Measurements from ENCODE around the gene C9orf153.
"Not testable (repeated sequence)": the region's sequence is repeated elsewhere in the genome, so short reads cannot be mapped to it uniquely, and the experiment has no call there.

The C9orf153 gene

GRCh38 chr9:86259557-86259956 is at the start of gene C9orf153:
Gene C9orf153, minus strand, starts transcription at chr9:86259657. Its CDS starts 30,054 bp downstream, at chr9:86229603.
- no peak for DNase-seq (ENCODE audit: extremely low read depth in 1 of 2, low read depth in 1 of 2)

- no peak for DNase-seq (ENCODE audit: extremely low read depth in 1 of 2, low read depth in 1 of 2)
Measured at GRCh38 chr9:86308687-86309086, 49.2 kb upstream of the C9orf153 start.

- no peak for DNase-seq (ENCODE audit: extremely low read depth in 1 of 2, low read depth in 1 of 2)
Measured at GRCh38 chr9:86304236-86304730, 44.8 kb upstream of the C9orf153 start.

GRCh38 chr9:86303316-86303975 is 44.0 kb upstream of the C9orf153 start:
- peak in 1 of 2 donors; percentile 60 for DNase-seq (ENCODE audit: extremely low read depth in 1 of 2, low read depth in 1 of 2)

- no peak for DNase-seq (ENCODE audit: extremely low read depth in 1 of 2, low read depth in 1 of 2)
Measured at GRCh38 chr9:86301686-86302085, 42.2 kb upstream of the C9orf153 start.

- DNase-seq (ENCODE audit: extremely low read depth in 1 of 2, low read depth in 1 of 2) = no peak
Measured at GRCh38 chr9:86300701-86301100, 41.2 kb upstream of the C9orf153 start.

- DNase-seq (ENCODE audit: extremely low read depth in 1 of 2, low read depth in 1 of 2) = no peak
Measured at GRCh38 chr9:86298873-86299272, 39.4 kb upstream of the C9orf153 start.

GRCh38 chr9:86290341-86290740 is 30.9 kb upstream of the C9orf153 start:
- DNase-seq (ENCODE audit: extremely low read depth in 1 of 2, low read depth in 1 of 2) = not testable (repeated sequence)

GRCh38 chr9:86288499-86289198 is 29.2 kb upstream of the C9orf153 start:
- DNase-seq (ENCODE audit: extremely low read depth in 1 of 2, low read depth in 1 of 2) = no peak

GRCh38 chr9:86287013-86287412 is 27.6 kb upstream of the C9orf153 start:
- no peak for DNase-seq (ENCODE audit: extremely low read depth in 1 of 2, low read depth in 1 of 2)

GRCh38 chr9:86286278-86286677 is 26.8 kb upstream of the C9orf153 start:
- no peak for DNase-seq (ENCODE audit: extremely low read depth in 1 of 2, low read depth in 1 of 2)

- DNase-seq (ENCODE audit: extremely low read depth in 1 of 2, low read depth in 1 of 2) = no peak
Measured at GRCh38 chr9:86285261-86285660, 25.8 kb upstream of the C9orf153 start.

- DNase-seq (ENCODE audit: extremely low read depth in 1 of 2, low read depth in 1 of 2) = peak in 1 of 2 donors; percentile 35
Measured at GRCh38 chr9:86282979-86283535, 23.6 kb upstream of the C9orf153 start.

GRCh38 chr9:86282077-86282978 is 22.9 kb upstream of the C9orf153 start, which contains the start of gene ISCA1:
Gene ISCA1, minus strand, starts transcription at chr9:86282538. Its CDS starts 80 bp downstream, at chr9:86282458.
- peak; percentile 94 to 97 for DNase-seq (ENCODE audit: extremely low read depth in 1 of 2, low read depth in 1 of 2)

- no peak for DNase-seq (ENCODE audit: extremely low read depth in 1 of 2, low read depth in 1 of 2)
Measured at GRCh38 chr9:86281593-86282076, 22.2 kb upstream of the C9orf153 start.

- DNase-seq (ENCODE audit: extremely low read depth in 1 of 2, low read depth in 1 of 2) = no peak
Measured at GRCh38 chr9:86280580-86280979, 21.1 kb upstream of the C9orf153 start.

GRCh38 chr9:86279839-86280238 is 20.4 kb upstream of the C9orf153 start:
- no peak for DNase-seq (ENCODE audit: extremely low read depth in 1 of 2, low read depth in 1 of 2)

GRCh38 chr9:86277072-86277471 is 17.6 kb upstream of the C9orf153 start:
- no peak for DNase-seq (ENCODE audit: extremely low read depth in 1 of 2, low read depth in 1 of 2)

GRCh38 chr9:86275962-86276361 is 16.5 kb upstream of the C9orf153 start:
- DNase-seq (ENCODE audit: extremely low read depth in 1 of 2, low read depth in 1 of 2) = no peak

GRCh38 chr9:86274821-86275643 is 15.6 kb upstream of the C9orf153 start:
- no peak for DNase-seq (ENCODE audit: extremely low read depth in 1 of 2, low read depth in 1 of 2)
